Measurements from ENCODE around the gene SLC2A13. TPM values are rescaled to one million over a fixed set of nuclear protein-coding genes. Genes with fewer than 3 reads are reported as not detected.

Gene SLC2A13
- total RNA-seq, 6 experiments from 2014 or later: 5.2 to 11.7 (median 8.7) TPM

DNA sequence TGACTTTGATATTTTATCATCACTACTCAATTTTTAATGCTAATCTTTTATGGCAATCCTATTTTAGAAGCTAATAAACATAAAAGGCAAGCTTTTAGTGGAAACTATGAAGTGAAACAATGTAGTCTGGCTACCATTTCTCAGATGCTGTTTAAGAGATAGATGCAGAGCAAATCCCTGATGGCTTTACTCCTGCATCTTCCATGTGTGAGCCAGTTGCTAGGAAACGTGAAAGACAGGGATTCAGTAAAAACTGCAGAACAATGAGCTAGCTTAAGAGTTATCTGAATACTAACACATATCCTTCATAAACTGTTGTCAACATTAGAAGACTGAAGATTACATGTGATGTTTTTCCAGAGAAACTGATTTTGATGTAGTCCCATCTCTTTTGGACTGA, 112.6 kb downstream of the SLC2A13 start:
- WGBS (ENCODE audit: insufficient coverage, low coverage, low lambda C conversion rate, missing lambda C conversion rate): 87% methylated on average over 1 of the region's 1 CpG
- TF ChIP-seq POLR2A (IDR thresholded peaks at IDR 0.05): no peak
- TF ChIP-seq, protein P1, sequence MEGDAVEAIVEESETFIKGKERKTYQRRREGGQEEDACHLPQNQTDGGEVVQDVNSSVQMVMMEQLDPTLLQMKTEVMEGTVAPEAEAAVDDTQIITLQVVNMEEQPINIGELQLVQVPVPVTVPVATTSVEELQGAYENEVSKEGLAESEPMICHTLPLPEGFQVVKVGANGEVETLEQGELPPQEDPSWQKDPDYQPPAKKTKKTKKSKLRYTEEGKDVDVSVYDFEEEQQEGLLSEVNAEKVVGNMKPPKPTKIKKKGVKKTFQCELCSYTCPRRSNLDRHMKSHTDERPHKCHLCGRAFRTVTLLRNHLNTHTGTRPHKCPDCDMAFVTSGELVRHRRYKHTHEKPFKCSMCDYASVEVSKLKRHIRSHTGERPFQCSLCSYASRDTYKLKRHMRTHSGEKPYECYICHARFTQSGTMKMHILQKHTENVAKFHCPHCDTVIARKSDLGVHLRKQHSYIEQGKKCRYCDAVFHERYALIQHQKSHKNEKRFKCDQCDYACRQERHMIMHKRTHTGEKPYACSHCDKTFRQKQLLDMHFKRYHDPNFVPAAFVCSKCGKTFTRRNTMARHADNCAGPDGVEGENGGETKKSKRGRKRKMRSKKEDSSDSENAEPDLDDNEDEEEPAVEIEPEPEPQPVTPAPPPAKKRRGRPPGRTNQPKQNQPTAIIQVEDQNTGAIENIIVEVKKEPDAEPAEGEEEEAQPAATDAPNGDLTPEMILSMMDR (IDR thresholded peaks at IDR 0.05): no peak
- Histone ChIP-seq H3K9me3 (no peaks in the 10 kb centered on the region), H3K36me3 (no peaks in the 10 kb centered on the region), H3K4me1 (peaks cover 0 to 3% (median 0%) of the 10 kb centered on the region in 4 donors), H3K27ac (no peak overlapping the region), H3K4me3 (no peak overlapping the region), H3K27me3 (no peaks in the 10 kb centered on the region)
- ATAC-seq: no peak
- no peak for DNase-seq
- intact Hi-C loops (cut with DNase I): no loop called here

DNA sequence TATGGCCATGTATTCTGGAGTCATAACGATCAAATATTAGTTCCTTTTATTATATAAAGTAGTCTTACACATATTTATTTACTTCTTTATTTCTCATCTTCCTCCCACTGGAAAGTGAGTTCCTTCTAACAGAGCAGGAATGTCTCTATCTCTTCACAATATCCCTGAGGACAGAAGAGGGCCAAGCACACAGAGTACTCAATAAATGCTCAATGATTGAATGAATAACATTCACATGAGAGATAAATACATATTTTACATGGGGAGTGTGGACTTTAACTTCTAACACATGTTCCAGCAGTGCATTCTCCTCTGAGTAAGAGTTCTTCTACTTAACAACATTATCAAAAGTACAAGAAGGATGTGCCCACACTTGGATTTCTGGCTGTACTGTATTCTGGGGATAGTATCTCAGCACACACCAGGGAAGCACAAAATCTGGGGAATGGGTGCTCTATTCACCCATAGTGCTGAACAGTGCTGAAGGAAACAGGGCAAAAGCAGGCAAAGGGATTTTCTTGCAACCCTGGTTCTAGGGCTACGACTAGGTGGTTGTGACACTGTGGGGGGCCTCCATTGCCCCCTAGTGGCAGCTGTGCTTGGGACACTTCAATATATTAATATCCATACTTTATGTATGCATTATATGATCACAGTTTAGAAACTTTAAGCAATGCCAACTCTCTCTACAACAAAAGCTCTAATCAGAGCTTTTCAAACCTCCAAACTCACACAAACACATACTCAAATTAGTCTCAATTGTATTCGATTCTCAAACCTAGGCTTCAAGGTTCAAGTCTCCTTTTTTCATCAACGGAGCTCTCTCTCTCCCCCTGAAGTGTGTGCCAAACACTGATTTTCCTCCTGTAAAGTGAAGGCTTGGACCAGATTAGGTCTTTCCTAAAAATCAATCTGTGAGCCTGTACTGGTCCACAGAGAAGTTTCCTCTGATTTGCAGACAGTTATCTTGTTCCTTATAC, 115.5 kb downstream of the SLC2A13 start:
- Histone ChIP-seq H3K4me1 (peaks cover 0 to 3% (median 0%) of the 10 kb centered on the region in 4 donors), H3K27ac (no peak overlapping the region), H3K4me3 (no peak overlapping the region), H3K27me3 (no peaks in the 10 kb centered on the region), H3K9me3 (no peaks in the 10 kb centered on the region), H3K36me3 (no peaks in the 10 kb centered on the region)
- DNase-seq (peak; percentile 48 to 60 (median 58)), ATAC-seq (peak; percentile 96 to 98 (median 97))
- WGBS (ENCODE audit: insufficient coverage, low coverage, low lambda C conversion rate, missing lambda C conversion rate): 55% methylated on average over 4 of the region's 4 CpGs
- TF ChIP-seq POLR2A (IDR thresholded peaks at IDR 0.05): no peak
- TF ChIP-seq, protein P1 (IDR thresholded peaks at IDR 0.05): peak; percentile 74 to 86 (median 84)
- intact Hi-C loops (cut with DNase I): no loop called here

GRCh38 chr12:39989501-39989900, 116.4 kb downstream of the SLC2A13 start:
- H3K27me3 ChIP-seq: no peaks in the 10 kb centered on the region
- no peak for TF ChIP-seq POLR2A (IDR thresholded peaks at IDR 0.05)
- TF ChIP-seq, protein P1 (IDR thresholded peaks at IDR 0.05): no peak
- intact Hi-C loops (cut with DNase I): no loop called here
- no peak overlapping the region for H3K4me3 ChIP-seq
- DNase-seq: no peak
- WGBS (ENCODE audit: insufficient coverage, low coverage, low lambda C conversion rate, missing lambda C conversion rate): 100% methylated on average over 1 of the region's 1 CpG
- no peaks in the 10 kb centered on the region for H3K36me3 ChIP-seq
- H3K27ac ChIP-seq: no peak overlapping the region
- no peak for ATAC-seq
- H3K9me3 ChIP-seq: no peaks in the 10 kb centered on the region
- peaks cover 0 to 3% (median 0%) of the 10 kb centered on the region in 4 donors for H3K4me1 ChIP-seq

GRCh38 chr12:39988574-39988973, 117.3 kb downstream of the SLC2A13 start:
- ATAC-seq (no peak), DNase-seq (no peak)
- TF ChIP-seq POLR2A (IDR thresholded peaks at IDR 0.05): no peak
- TF ChIP-seq, protein P1 (IDR thresholded peaks at IDR 0.05): no peak
- Histone ChIP-seq H3K9me3 (no peaks in the 10 kb centered on the region), H3K36me3 (no peaks in the 10 kb centered on the region), H3K27me3 (no peaks in the 10 kb centered on the region), H3K4me1 (peaks cover 0 to 3% (median 0%) of the 10 kb centered on the region in 4 donors), H3K27ac (no peak overlapping the region), H3K4me3 (no peak overlapping the region)
- intact Hi-C loops (cut with DNase I): no loop called here
- WGBS (ENCODE audit: insufficient coverage, low coverage, low lambda C conversion rate, missing lambda C conversion rate): 92% methylated on average over 2 of the region's 2 CpGs
